Urinary bladder (tissue), 4 donors: Measurements from ENCODE around the gene FOXP4. TPM values are rescaled to one million over a fixed set of nuclear protein-coding genes. Genes with fewer than 3 reads are reported as not detected.

ENCODE experiments used
- DNase-seq: peaks from one replicate; pipeline ENCODE4 v3.0.0-alpha.2; 2015; ENCODE audit errors: extremely low spot score
- H3K27ac ChIP-seq: one replicate; pipeline ENCODE4 v1.5.1; 2013; ENCODE audit warnings: low read depth, mild to moderate bottlenecking, moderate library complexity
- H3K36me3 ChIP-seq: one replicate; pipeline ENCODE4 v1.6.1; 2013; ENCODE audit warnings: mild to moderate bottlenecking, moderate library complexity; ENCODE audit not compliant: insufficient read depth
- H3K4me1 ChIP-seq: one replicate; pipeline ENCODE4 v1.6.1; 2013; ENCODE audit warnings: mild to moderate bottlenecking, moderate library complexity; ENCODE audit not compliant: insufficient read depth
- H3K4me3 ChIP-seq: one replicate; pipeline ENCODE4 v1.5.1; 2013; ENCODE audit warnings: low read depth, low read length
- WGBS: extraction: QIAGEN DNeasy Blood & Tissue Kit; methylation state at CpG from one replicate; pipeline ENCODE4 v1.1.7; 2013; 5-methylcytosine and 5-hydroxymethylcytosine counted together
- polyA plus RNA-seq: library from polyadenylated mRNA; stranded (reverse); fragments of 200-250 nt; gene quantifications from one replicate; pipeline ENCODE4 v1.2.3, GENCODE V29; 2013
- total RNA-seq: library from RNA; depleted of rRNA; stranded (reverse); fragments of >200 nt; gene quantifications from one replicate; pipeline ENCODE4 v1.2.3, GENCODE V29; 2014
- donor health status: healthy with polysubstance abuse.
- donor health status: healthy.

The FOXP4 gene
- total and polyA plus RNA-seq, 2 donors, result 1.6 to 18.0 TPM

DNA sequence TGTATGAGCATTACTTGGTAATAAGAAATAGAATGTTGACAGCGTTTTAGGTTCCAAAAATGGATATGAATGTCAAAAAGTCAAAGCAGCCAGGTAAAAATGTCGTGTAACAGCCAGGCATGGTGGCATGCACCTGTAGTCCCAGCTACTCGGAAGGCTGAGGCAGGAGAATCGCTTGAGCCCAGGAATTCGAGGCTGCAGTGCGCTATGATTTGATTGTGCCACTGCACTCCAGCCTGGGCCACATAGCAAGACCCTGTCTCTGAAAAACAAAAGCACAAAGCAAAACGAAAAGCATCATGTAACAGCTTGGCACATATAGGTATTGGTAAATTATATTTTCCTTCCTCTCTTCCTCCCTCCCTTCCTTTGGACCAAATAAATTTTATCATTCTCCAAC, 16.2 kb upstream of the FOXP4 start:
- Histone ChIP-seq H3K27ac (no peak overlapping the region), H3K36me3 (no peaks in the 10 kb centered on the region), H3K4me1 (no peaks in the 10 kb centered on the region), H3K4me3 (no peak overlapping the region)
- no peak for DNase-seq
- 86% methylated on average over 7 of the region's 7 CpGs for WGBS

- H3K27ac ChIP-seq, result no peak overlapping the region
- WGBS, result 89% methylated on average over 7 of the region's 7 CpGs
- DNase-seq, result no peak
- H3K4me1 ChIP-seq, result no peaks in the 10 kb centered on the region
- no peak overlapping the region for H3K4me3 ChIP-seq
- H3K36me3 ChIP-seq, result no peaks in the 10 kb centered on the region
These were observed 15.7 kb upstream of the FOXP4 start for GRCh38 chr6:41530476-41530875.

GRCh38 chr6:41531016-41531415, 15.2 kb upstream of the FOXP4 start:
- Histone ChIP-seq H3K27ac (no peak overlapping the region), H3K4me1 (no peaks in the 10 kb centered on the region), H3K4me3 (no peak overlapping the region), H3K36me3 (no peaks in the 10 kb centered on the region)
- no peak for DNase-seq

- 39% methylated on average over 22 of the region's 22 CpGs for WGBS
- DNase-seq, result peak; percentile 46
- no peaks in the 10 kb centered on the region for H3K36me3 ChIP-seq
- H3K4me1 ChIP-seq, result no peaks in the 10 kb centered on the region
- H3K4me3 ChIP-seq, result no peak overlapping the region
- no peak overlapping the region for H3K27ac ChIP-seq
These were observed 14.3 kb upstream of the FOXP4 start for GRCh38 chr6:41531591-41532582.

GRCh38 chr6:41535766-41536165, 10.4 kb upstream of the FOXP4 start:
- Histone ChIP-seq H3K36me3 (no peaks in the 10 kb centered on the region), H3K4me3 (no peak overlapping the region), H3K4me1 (no peaks in the 10 kb centered on the region), H3K27ac (no peak overlapping the region)
- WGBS, result 91% methylated on average over 1 of the region's 1 CpG
- DNase-seq, result no peak

- H3K4me1 ChIP-seq, result no peaks in the 10 kb centered on the region
- no peak overlapping the region for H3K4me3 ChIP-seq
- WGBS, result 51% methylated on average over 18 of the region's 18 CpGs
- DNase-seq, result no peak
- H3K27ac ChIP-seq, result no peak overlapping the region
- H3K36me3 ChIP-seq, result no peaks in the 10 kb centered on the region
These were observed 9.1 kb upstream of the FOXP4 start for GRCh38 chr6:41536795-41537758.

DNA sequence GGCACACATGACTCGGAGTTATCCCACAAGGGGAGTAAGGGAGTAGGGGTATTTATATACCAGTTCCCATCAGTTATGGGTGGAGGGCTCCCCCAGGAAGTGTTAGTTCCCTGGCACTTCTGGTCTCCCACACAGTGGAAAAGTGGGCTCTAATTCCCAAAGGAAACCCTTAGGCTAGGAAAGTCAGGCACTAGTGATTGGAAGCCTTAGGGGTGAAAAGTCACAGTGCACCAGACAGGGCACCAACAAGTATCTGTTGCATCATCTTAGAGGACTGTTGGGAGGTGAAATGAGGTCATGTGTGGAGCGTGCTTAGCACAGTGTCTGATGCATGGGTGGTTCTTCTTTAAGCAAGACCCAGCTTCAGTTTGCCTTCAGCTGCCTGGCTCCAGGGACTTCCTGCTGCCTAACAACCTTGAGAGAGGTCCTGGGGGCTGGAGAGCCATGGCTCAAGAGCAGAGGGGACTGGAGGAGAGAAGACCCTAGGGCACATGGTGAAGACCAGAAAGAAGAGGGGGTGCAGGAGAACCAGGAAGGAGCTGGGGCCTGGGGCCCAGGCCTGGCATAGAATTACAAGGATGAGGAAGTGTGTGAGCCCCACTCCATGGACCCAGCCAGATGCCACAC, 7.5 kb upstream of the FOXP4 start:
- 86% methylated on average over 2 of the region's 2 CpGs for WGBS
- Histone ChIP-seq H3K4me1 (no peaks in the 10 kb centered on the region), H3K36me3 (no peaks in the 10 kb centered on the region), H3K4me3 (no peak overlapping the region), H3K27ac (no peak overlapping the region)
- DNase-seq, result no peak

DNA sequence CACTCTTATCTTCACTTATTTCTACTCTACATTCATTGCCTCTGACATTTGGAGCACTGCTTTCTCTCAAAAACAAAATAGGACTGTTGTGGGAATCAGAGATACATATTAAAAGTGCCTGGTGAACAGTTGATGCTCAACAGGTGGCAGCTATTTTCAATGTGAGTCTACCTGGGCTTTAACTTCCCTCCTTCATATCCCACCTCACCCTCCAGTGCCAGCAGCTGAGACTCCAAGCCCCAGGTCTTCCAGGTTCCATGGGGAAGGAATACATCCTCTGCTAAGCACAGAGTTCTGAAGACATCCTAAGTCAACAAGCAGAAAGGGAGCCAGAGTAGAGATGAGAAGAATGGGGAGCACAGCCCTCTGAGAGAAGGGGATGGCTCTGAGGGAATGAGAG, 7.0 kb upstream of the FOXP4 start:
- H3K4me3 ChIP-seq, result no peak overlapping the region
- no peaks in the 10 kb centered on the region for H3K36me3 ChIP-seq
- no peaks in the 10 kb centered on the region for H3K4me1 ChIP-seq
- DNase-seq, result no peak
- H3K27ac ChIP-seq, result no peak overlapping the region

- 83% methylated on average over 2 of the region's 2 CpGs for WGBS
These were observed 4.8 kb upstream of the FOXP4 start for GRCh38 chr6:41541364-41541763.

DNA sequence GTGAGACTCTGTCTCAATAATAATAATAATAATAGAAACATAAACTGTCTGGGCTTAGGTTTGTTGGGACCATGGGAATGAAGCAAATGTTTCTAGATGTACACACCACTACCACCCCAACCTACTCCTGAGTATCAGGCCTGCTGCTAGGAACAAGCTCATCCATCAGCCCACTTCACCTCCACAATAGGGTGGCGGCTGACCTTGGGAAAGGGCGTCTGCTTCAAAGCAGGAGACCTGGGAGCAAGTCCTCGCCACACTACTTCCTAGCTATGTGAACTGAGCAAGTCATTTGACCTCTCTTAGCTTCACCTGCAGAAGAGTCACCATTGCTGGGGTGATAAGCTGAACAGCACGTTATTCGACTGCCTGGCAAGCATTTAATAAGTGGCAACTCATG, 3.1 kb upstream of the FOXP4 start:
- no peaks in the 10 kb centered on the region for H3K36me3 ChIP-seq
- no peak for DNase-seq
- H3K4me1 ChIP-seq, result peaks cover 3% of the 10 kb centered on the region
- 94% methylated on average over 5 of the region's 5 CpGs for WGBS
- no peak overlapping the region for H3K27ac ChIP-seq
- H3K4me3 ChIP-seq, result no peak overlapping the region

More at GRCh38 chr6:41541364-41541763, 4.8 kb upstream of the FOXP4 start:
- no peak overlapping the region for H3K27ac ChIP-seq
- H3K4me1 ChIP-seq, result no peaks in the 10 kb centered on the region
- DNase-seq, result no peak
- no peaks in the 10 kb centered on the region for H3K36me3 ChIP-seq
- H3K4me3 ChIP-seq, result no peak overlapping the region

DNA sequence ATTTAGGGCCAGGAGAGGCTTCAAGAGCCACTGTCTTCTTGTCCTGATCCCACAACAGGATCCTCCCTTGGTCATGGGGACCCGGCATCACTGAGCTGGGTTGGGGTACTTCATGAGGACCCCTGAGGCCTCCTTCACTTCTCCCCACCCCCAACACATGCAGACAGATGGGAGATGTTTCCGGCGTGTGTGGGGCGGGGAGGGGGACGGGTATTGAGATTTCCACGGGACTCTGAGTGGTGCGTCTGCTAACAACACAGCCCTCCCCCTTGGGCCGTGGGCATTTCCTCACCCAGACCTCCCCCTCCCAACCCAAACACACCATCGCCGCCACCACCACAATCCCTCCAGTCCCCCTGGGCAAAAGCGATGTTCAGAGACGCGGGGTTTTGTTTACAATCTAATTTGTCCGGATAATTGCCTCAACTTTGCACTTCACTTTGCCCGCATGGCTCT, 906 bp upstream of the FOXP4 start:
- H3K4me3 ChIP-seq, result peak overlapping the region; percentile 24
- H3K27ac ChIP-seq, result no peak overlapping the region
- 14% methylated on average over 15 of the region's 15 CpGs for WGBS
- peaks cover 3% of the 10 kb centered on the region for H3K4me1 ChIP-seq
- no peak for DNase-seq
- H3K36me3 ChIP-seq, result no peaks in the 10 kb centered on the region

DNA sequence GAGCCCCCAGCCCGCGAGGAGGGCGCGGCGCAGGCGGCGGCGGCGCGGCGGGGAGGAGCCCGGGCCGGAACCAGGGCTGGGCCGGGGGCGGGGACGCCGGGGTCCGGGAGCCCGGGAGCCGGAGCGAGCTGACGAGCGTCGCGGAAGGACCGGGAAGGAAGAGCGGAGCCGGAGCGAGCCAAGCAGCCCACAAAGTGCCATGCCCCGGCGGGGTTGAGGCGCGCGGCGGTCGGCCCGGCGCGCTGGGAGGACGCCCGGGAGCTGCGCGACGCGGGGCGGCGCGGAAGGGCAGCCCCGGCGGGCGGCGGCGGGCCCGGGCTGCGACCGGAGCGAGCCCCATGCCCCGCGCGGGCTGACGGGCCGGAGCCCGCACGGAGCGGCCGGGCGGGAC, 289 bp downstream of the FOXP4 start:
- no peak for DNase-seq
- under 1% methylated on average over 66 of the region's 67 CpGs for WGBS
- peak overlapping the region; percentile 68 for H3K27ac ChIP-seq
- peaks cover 3% of the 10 kb centered on the region for H3K4me1 ChIP-seq
- H3K4me3 ChIP-seq, result peak overlapping the region; percentile 87
- H3K36me3 ChIP-seq, result no peaks in the 10 kb centered on the region
